Muscle layer of colon (tissue), 2 donors: ENCODE measurements around the gene CACNB2.

Source experiments
- H3K27ac ChIP-seq: one replicate; pipeline ENCODE4 v1.7.0; 2013; ENCODE audit warnings: low read depth, mild to moderate bottlenecking, low read length, moderate library complexity
- H3K27me3 ChIP-seq, 2 donors: one replicate each; pipeline ENCODE4 v1.7.0; 2013; ENCODE audit warnings: low read length in 2 of 2, mild to moderate bottlenecking in 2 of 2; ENCODE audit not compliant: insufficient read depth in 2 of 2, control insufficient read depth in 1 of 2
- H3K36me3 ChIP-seq: one replicate; pipeline ENCODE4 v1.7.0; 2013; ENCODE audit warnings: mild to moderate bottlenecking, low read length; ENCODE audit not compliant: insufficient read depth
- H3K4me1 ChIP-seq: one replicate; pipeline ENCODE4 v1.7.0; 2013; ENCODE audit warnings: mild to moderate bottlenecking, low read length; ENCODE audit not compliant: insufficient read depth
- H3K4me3 ChIP-seq, 2 donors: one replicate each; pipeline ENCODE4 v1.7.0; 2013; ENCODE audit warnings: low read length in 2 of 2, low read depth in 1 of 2, mild to moderate bottlenecking in 1 of 2, moderate library complexity in 1 of 2
- H3K9ac ChIP-seq: one replicate; pipeline ENCODE4 v1.7.0; 2013; ENCODE audit warnings: low read length
- H3K9me3 ChIP-seq: one replicate; pipeline ENCODE4 v1.7.0; 2013; ENCODE audit warnings: mild to moderate bottlenecking, low read length
- donor health status: abdominal sarcoma.
- donor health status: Adenocarcinoma of cecum.

Gene CACNB2

GRCh38 chr10:18217577-18217976 is 77.4 kb downstream of the CACNB2 start:
- Histone ChIP-seq H3K4me3 (no peak overlapping the region), H3K9ac (no peak overlapping the region), H3K27ac (no peak overlapping the region), H3K27me3 (no peaks in the 10 kb centered on the region), H3K9me3 (no peaks in the 10 kb centered on the region), H3K36me3 (no peaks in the 10 kb centered on the region), H3K4me1 (peaks cover 37% of the 10 kb centered on the region)

- no peaks in the 10 kb centered on the region for H3K36me3 ChIP-seq
- peaks cover 24% of the 10 kb centered on the region for H3K4me1 ChIP-seq
Observed at GRCh38 chr10:18219146-18219545, 78.9 kb downstream of the CACNB2 start.

GRCh38 chr10:18221123-18221522 is 80.9 kb downstream of the CACNB2 start:
- Histone ChIP-seq H3K36me3 (no peaks in the 10 kb centered on the region), H3K4me3 (no peak overlapping the region), H3K9ac (no peak overlapping the region), H3K27me3 (no peaks in the 10 kb centered on the region), H3K9me3 (no peaks in the 10 kb centered on the region), H3K27ac (no peak overlapping the region), H3K4me1 (peaks cover 25% of the 10 kb centered on the region)

More at GRCh38 chr10:18219146-18219545, 78.9 kb downstream of the CACNB2 start:
- no peak overlapping the region for H3K27ac ChIP-seq
- no peak overlapping the region for H3K9ac ChIP-seq
- H3K27me3 ChIP-seq = no peaks in the 10 kb centered on the region
- no peak overlapping the region for H3K4me3 ChIP-seq
- no peaks in the 10 kb centered on the region for H3K9me3 ChIP-seq

GRCh38 chr10:18221882-18222281 is 81.7 kb downstream of the CACNB2 start:
- Histone ChIP-seq H3K27me3 (no peaks in the 10 kb centered on the region), H3K4me1 (peaks cover 22% of the 10 kb centered on the region), H3K27ac (no peak overlapping the region), H3K9me3 (no peaks in the 10 kb centered on the region), H3K4me3 (no peak overlapping the region), H3K36me3 (no peaks in the 10 kb centered on the region), H3K9ac (no peak overlapping the region)

- Histone ChIP-seq H3K36me3 (no peaks in the 10 kb centered on the region), H3K9ac (no peak overlapping the region), H3K4me1 (peaks cover 22% of the 10 kb centered on the region), H3K9me3 (no peaks in the 10 kb centered on the region), H3K27me3 (no peaks in the 10 kb centered on the region), H3K27ac (no peak overlapping the region), H3K4me3 (no peak overlapping the region)
Observed at GRCh38 chr10:18222866-18223265, 82.6 kb downstream of the CACNB2 start.

GRCh38 chr10:18223898-18224297 is 83.7 kb downstream of the CACNB2 start:
- H3K36me3 ChIP-seq = no peaks in the 10 kb centered on the region
- H3K9me3 ChIP-seq = no peaks in the 10 kb centered on the region
- H3K27me3 ChIP-seq = no peaks in the 10 kb centered on the region
- H3K4me1 ChIP-seq = peaks cover 22% of the 10 kb centered on the region
- no peak overlapping the region for H3K4me3 ChIP-seq
- no peak overlapping the region for H3K27ac ChIP-seq
- no peak overlapping the region for H3K9ac ChIP-seq

- H3K36me3 ChIP-seq = no peaks in the 10 kb centered on the region
- no peak overlapping the region for H3K4me3 ChIP-seq
- H3K9me3 ChIP-seq = no peaks in the 10 kb centered on the region
- H3K27ac ChIP-seq = no peak overlapping the region
- H3K9ac ChIP-seq = no peak overlapping the region
- H3K27me3 ChIP-seq = no peaks in the 10 kb centered on the region
- peaks cover 24% of the 10 kb centered on the region for H3K4me1 ChIP-seq
Observed at GRCh38 chr10:18224626-18225445, 84.6 kb downstream of the CACNB2 start.

GRCh38 chr10:18226336-18226735 is 86.1 kb downstream of the CACNB2 start:
- no peaks in the 10 kb centered on the region for H3K9me3 ChIP-seq
- H3K4me3 ChIP-seq = no peak overlapping the region
- no peaks in the 10 kb centered on the region for H3K27me3 ChIP-seq
- H3K36me3 ChIP-seq = no peaks in the 10 kb centered on the region
- peaks cover 22% of the 10 kb centered on the region for H3K4me1 ChIP-seq
- no peak overlapping the region for H3K27ac ChIP-seq
- H3K9ac ChIP-seq = no peak overlapping the region

GRCh38 chr10:18229826-18230225 is 89.6 kb downstream of the CACNB2 start:
- H3K27me3 ChIP-seq = no peaks in the 10 kb centered on the region
- H3K27ac ChIP-seq = no peak overlapping the region
- peaks cover 8% of the 10 kb centered on the region for H3K4me1 ChIP-seq
- no peak overlapping the region for H3K9ac ChIP-seq
- no peak overlapping the region for H3K4me3 ChIP-seq
- no peaks in the 10 kb centered on the region for H3K9me3 ChIP-seq
- H3K36me3 ChIP-seq = no peaks in the 10 kb centered on the region

GRCh38 chr10:18230794-18231193 is 90.6 kb downstream of the CACNB2 start:
- no peak overlapping the region for H3K27ac ChIP-seq
- H3K27me3 ChIP-seq = no peaks in the 10 kb centered on the region
- peaks cover 4% of the 10 kb centered on the region for H3K4me1 ChIP-seq
- H3K4me3 ChIP-seq = no peak overlapping the region
- H3K9me3 ChIP-seq = no peaks in the 10 kb centered on the region
- no peaks in the 10 kb centered on the region for H3K36me3 ChIP-seq
- no peak overlapping the region for H3K9ac ChIP-seq

- no peaks in the 10 kb centered on the region for H3K9me3 ChIP-seq
- H3K4me3 ChIP-seq = no peak overlapping the region
- no peak overlapping the region for H3K9ac ChIP-seq
- H3K27ac ChIP-seq = no peak overlapping the region
- no peaks in the 10 kb centered on the region for H3K36me3 ChIP-seq
- H3K4me1 ChIP-seq = peaks cover 4% of the 10 kb centered on the region
- H3K27me3 ChIP-seq = no peaks in the 10 kb centered on the region
Observed at GRCh38 chr10:18231480-18231879, 91.3 kb downstream of the CACNB2 start.

GRCh38 chr10:18233775-18234174 is 93.6 kb downstream of the CACNB2 start:
- H3K9ac ChIP-seq = no peak overlapping the region
- no peak overlapping the region for H3K4me3 ChIP-seq
- no peak overlapping the region for H3K27ac ChIP-seq
- peaks cover 14% of the 10 kb centered on the region for H3K4me1 ChIP-seq
- H3K27me3 ChIP-seq = no peaks in the 10 kb centered on the region
- no peaks in the 10 kb centered on the region for H3K36me3 ChIP-seq
- no peaks in the 10 kb centered on the region for H3K9me3 ChIP-seq
